GM10266 (cell line): ENCODE results near the gene PKHD1.

Experiments used
- DNase-seq: peaks from one replicate; pipeline ENCODE4 v3.0.0; 2012; ENCODE audit errors: extremely low spot score
- TF ChIP-seq, protein P1 (sequence below): IDR thresholded peaks from 2 replicates; pipeline ENCODE4 v1.5.1; 2012; ENCODE audit warnings: mild to moderate bottlenecking, low read depth; ENCODE audit not compliant: control insufficient read depth, insufficient read depth; ENCODE audit errors: missing control alignments

The PKHD1 gene

DNA sequence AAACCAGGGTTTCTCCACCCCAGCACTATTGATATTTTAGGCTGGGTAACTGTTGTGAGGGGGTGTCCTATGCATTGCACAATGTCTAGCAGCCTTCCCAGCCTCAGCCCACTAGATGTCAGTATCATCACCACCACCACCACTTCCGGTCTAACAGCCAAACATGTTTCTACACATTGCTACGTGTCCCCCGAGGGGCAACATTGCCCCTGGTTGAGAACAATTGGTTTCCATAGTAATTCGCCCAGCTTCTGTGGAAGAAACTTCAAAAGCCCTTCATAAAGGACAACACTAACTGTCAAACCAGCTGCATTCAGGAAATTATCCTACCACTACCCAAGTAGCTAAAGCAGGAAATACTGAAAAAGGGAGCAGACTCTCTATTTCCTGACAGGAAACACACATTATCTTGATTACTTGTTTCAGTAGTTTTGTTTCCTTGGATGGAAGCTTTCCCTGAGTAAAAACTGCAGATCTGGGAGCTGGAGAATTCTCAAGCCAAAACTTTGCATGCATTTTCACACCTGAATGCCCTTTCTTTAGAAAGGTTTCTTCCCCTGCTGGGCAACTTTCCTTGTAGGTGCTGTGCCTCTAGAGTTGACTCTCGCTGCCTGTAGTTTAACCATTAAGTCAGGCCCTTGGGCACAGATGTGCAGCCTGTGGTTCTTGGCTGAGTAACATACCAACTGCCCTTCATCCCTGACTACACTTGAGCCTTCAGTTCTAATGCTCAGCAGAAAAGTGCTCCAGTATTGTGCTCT lies 23.6 kb downstream of the PKHD1 start:
- TF ChIP-seq, protein P1, sequence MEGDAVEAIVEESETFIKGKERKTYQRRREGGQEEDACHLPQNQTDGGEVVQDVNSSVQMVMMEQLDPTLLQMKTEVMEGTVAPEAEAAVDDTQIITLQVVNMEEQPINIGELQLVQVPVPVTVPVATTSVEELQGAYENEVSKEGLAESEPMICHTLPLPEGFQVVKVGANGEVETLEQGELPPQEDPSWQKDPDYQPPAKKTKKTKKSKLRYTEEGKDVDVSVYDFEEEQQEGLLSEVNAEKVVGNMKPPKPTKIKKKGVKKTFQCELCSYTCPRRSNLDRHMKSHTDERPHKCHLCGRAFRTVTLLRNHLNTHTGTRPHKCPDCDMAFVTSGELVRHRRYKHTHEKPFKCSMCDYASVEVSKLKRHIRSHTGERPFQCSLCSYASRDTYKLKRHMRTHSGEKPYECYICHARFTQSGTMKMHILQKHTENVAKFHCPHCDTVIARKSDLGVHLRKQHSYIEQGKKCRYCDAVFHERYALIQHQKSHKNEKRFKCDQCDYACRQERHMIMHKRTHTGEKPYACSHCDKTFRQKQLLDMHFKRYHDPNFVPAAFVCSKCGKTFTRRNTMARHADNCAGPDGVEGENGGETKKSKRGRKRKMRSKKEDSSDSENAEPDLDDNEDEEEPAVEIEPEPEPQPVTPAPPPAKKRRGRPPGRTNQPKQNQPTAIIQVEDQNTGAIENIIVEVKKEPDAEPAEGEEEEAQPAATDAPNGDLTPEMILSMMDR = peak; percentile 65
- peak; percentile 65 for DNase-seq

DNA sequence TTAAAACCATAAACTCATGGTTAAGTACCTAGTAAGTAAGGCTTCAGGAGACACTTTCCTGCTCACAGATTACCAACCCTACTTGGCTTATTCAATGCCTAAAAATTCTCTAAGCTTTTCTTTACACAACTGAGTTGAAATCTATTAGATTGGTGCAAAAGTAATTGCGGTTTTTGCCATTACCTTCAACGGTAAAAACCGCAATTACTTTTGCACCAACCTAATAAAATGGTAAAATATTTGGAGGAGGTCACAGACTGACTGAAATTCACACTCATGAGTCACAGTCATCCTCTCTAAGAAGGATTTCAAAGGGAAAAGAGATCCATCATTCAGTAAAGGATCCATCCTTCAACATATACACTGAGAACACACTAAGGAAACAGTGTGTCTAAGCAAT lies 25.9 kb downstream of the PKHD1 start:
- DNase-seq = no peak
- TF ChIP-seq, protein P1 = no peak

DNA sequence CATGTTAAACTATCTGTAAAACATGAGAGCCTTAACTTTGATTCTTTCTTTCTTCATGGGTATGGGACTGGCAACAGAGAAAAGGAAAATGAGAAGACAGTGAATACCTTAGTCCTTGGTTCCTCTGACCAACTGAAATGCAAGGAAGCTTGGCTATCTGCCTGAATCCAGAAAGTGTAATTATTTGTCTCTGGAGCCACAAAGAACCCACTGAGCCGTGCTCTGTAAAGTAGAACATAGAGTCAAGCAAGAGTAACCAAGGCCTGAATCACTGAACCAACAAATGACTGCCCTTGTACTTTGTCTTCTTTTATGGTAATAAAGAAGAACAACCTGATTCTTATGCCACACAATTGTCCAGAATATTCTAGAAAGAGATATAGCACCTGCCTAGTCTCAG lies 27.6 kb downstream of the PKHD1 start:
- DNase-seq = no peak

DNA sequence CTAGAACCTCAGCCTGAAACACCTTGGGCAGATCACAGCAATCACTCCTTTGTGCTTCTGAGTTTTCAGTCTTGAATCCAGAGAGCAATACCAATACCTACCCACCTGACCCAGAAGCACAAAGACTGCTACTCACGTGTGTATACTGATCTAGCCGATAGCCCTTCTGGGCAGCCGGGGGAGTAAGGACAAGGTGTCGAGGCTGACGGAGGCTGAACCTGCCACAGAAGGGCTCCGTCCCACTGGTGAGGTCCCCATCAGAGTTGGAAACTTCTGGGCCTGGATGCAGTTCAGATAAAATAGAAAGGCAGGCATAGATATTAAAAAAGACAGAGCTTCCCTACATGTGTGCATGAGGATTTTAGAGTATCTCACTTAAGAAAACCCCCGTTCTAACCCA lies 32.0 kb downstream of the PKHD1 start:
- TF ChIP-seq, protein P1 = no peak
- no peak for DNase-seq

More for the DNA sequence above, 27.6 kb downstream of the PKHD1 start:
- TF ChIP-seq, protein P1 = no peak

DNA sequence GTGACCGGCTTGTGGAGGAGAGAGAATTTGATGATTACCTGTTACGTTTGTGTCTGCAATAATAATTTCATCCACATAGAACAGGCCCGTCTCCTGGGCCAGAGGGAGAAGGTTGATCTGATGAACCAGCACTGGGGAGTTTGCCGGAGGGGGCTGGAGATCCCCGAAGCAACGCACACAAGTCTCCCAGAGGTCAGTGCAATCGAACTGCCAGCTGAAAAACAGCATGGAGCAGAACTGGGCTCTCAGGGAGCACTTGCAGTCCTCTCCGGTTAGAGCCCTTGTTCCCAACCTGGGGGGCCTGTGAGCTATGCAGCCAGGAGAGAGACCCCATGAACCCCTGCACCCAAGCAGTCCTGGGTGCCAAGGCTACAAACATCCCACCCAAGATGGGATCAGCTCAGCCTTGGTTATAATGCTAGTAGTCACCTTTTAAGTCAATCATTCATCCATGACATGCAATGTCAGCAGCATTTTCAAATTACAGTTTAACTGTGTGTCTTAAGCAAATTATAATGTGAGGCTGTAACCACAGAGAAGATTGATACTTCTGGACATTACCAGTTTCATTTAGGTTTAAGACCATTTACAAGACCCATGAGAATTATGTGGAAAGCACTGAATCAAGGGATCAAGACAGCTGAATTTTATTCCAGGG lies 34.2 kb downstream of the PKHD1 start:
- TF ChIP-seq, protein P1 = no peak
- DNase-seq = no peak

DNA sequence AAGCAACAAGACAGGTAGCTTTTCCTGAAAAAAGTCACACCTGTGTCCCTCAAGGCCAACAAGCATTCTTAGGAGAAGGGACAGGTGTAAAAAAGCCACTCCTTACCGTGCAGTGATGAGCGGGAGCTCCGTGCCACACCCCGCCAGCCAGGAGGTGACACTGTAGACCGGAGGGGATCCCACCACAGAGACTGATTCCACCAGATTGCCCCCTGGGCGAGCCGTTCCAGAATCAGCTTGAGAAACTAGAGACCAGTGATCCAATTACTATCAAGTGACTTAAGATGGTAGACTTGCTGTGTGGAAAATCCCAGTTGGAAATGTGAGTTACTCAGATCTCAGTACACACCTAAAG lies 37.4 kb downstream of the PKHD1 start:
- TF ChIP-seq, protein P1 = no peak
- DNase-seq = no peak
